ENCODE results near the gene MARCHF10. TPM values are rescaled to one million over a fixed set of nuclear protein-coding genes. Genes with fewer than 3 reads are reported as not detected.

Gene MARCHF10
- total and polyA plus RNA-seq, 2 of the 13 experiments (the other 11 are each of a cell fraction or from before 2014, with no cell fraction given): not detected

GRCh38 chr17:62664336-62665120 lies 143.6 kb downstream of the MARCHF10 start:
- BruUV-seq (replicated peaks): no TSS peak
- CTCF ChIA-PET (ENCODE audit: low intra/inter-chr PET ratio, low total read pairs): no interaction called here
- intact Hi-C loops (cut with micrococcal nuclease; ENCODE audit: unreplicated experiment) (no loop called here), in situ Hi-C loops (cut with HindIII; ENCODE audit: extremely low pct_ligation_motif_present, low pct_unique_long_range_greater_than_20kb) (no loop called here)
- Histone ChIP-seq H3K36me3 (replicated peaks in 1 of 2; ENCODE audit: control insufficient read depth in 1 of 2, insufficient read depth in 2 of 2, low read length in 2 of 2) (no peaks in the 10 kb centered on the region), H3K27me3 (ENCODE audit: control insufficient read depth in 1 of 2, insufficient read depth in 2 of 2, low read length in 2 of 2) (peaks cover 7 to 16% of the 10 kb centered on the region in 2 experiments; a peak in 3 of 5 replicates), H4K20me1 (ENCODE audit: insufficient read depth, low read length) (no peaks in the 10 kb centered on the region), H2AFZ (ENCODE audit: low read length) (no peak overlapping the region), H3K9ac (ENCODE audit: insufficient read depth, low read depth, low read length) (no peak overlapping the region), H3K79me2 (ENCODE audit: insufficient read depth, low read length) (no peaks in the 10 kb centered on the region), H3K9me3 (ENCODE audit: low read length) (no peaks in the 10 kb centered on the region), H3K4me1 (ENCODE audit: insufficient read depth, low read length) (no peaks in the 10 kb centered on the region), H3K27ac (ENCODE audit: extremely low read length, insufficient read depth, low read length) (no peak overlapping the region), H3K4me3 (replicated peaks in 1 of 3; ENCODE audit: insufficient read depth in 1 of 3, low read depth in 2 of 3, low read length in 3 of 3) (no peak overlapping the region), H3K4me2 (ENCODE audit: low read depth, low read length) (no peak overlapping the region)
- ATAC-seq: no peak
- DNase-seq (ENCODE audit: low spot score): no peak
- FAIRE-seq: no peak
- POLR2A ChIA-PET: no interaction called here
- WGBS (ENCODE audit: low lambda C conversion rate): 62% methylated on average over 17 of the region's 25 CpGs
- TF ChIP-seq ZNF543 (CRISPR knock-in tag; IDR thresholded peaks at IDR 0.05): no peak
- TF ChIP-seq GATAD2A (CRISPR knock-in tag; IDR thresholded peaks at IDR 0.05): no peak
- no peak for TF ChIP-seq PRDM4 (CRISPR knock-in tag; IDR thresholded peaks at IDR 0.05; ENCODE audit: borderline replicate concordance)
- no peak for TF ChIP-seq EHMT2 (IDR thresholded peaks at IDR 0.05; ENCODE audit: borderline replicate concordance, low read depth, low read length)
- TF ChIP-seq ZNF33A (CRISPR knock-in tag; IDR thresholded peaks at IDR 0.05; ENCODE audit: borderline replicate concordance): no peak
- TF ChIP-seq MIER2 (CRISPR knock-in tag; IDR thresholded peaks at IDR 0.05): no peak
- TF ChIP-seq SNRNP70 (IDR thresholded peaks at IDR 0.05; ENCODE audit: low read depth, low read length): no peak
- TF ChIP-seq ZNF121 (CRISPR knock-in tag; IDR thresholded peaks at IDR 0.05): no peak
- TF ChIP-seq SNAPC4 (CRISPR knock-in tag; IDR thresholded peaks at IDR 0.05): no peak
- TF ChIP-seq RCOR2 (CRISPR knock-in tag; IDR thresholded peaks at IDR 0.05): no peak
- TF ChIP-seq ZNF747 (CRISPR knock-in tag; IDR thresholded peaks at IDR 0.05; ENCODE audit: borderline replicate concordance): no peak
- TF ChIP-seq REPIN1 (CRISPR knock-in tag; IDR thresholded peaks at IDR 0.05; ENCODE audit: borderline replicate concordance, low read depth): no peak
- TF ChIP-seq RFXAP (CRISPR knock-in tag; IDR thresholded peaks at IDR 0.05; ENCODE audit: borderline replicate concordance): no peak
- no peak for TF ChIP-seq ZNF326 (CRISPR knock-in tag; IDR thresholded peaks at IDR 0.05; ENCODE audit: borderline replicate concordance)
- no peak for TF ChIP-seq PBX3 (CRISPR knock-in tag; IDR thresholded peaks at IDR 0.05; ENCODE audit: borderline replicate concordance)
- no peak for TF ChIP-seq ZNF430 (CRISPR knock-in tag; IDR thresholded peaks at IDR 0.05)
